Panc1 (cell line): Measurements from ENCODE around the gene KCNH1. TPM values are rescaled to one million over a fixed set of nuclear protein-coding genes. Genes with fewer than 3 reads are reported as not detected.

Experiments used
- ATAC-seq: fragments of 200-7000 bp; cut with Tn5 transposase; 2 replicates; pipeline ENCODE4 v1.9.1; 2020; ENCODE audit warnings: mild to moderate bottlenecking, moderate library complexity
- BruUV-seq: library from RNA; stranded (reverse); fragments of 400-500 nt; replicated peaks from 2 replicates; lab custom pipeline; 2021; lab: Mats Ljungman, UMichigan
- CTCF ChIA-PET: fragments of 300-600 bp; sonication (Branson Sonifier 250); formaldehyde crosslinking; loops from one replicate; lab custom pipeline; 2022; ENCODE audit warnings: antibody characterized with exemption; lab: Charles Lee
- POLR2A ChIA-PET: fragments of 300-600 bp; sonication (Branson Sonifier 250); formaldehyde crosslinking; loops from one replicate; lab custom pipeline; 2022; ENCODE audit warnings: antibody characterized with exemption; lab: Charles Lee
- DNase-seq: peaks from one replicate; pipeline ENCODE4 v3.0.0-alpha.2; 2010; ENCODE audit warnings: low read depth, low spot score
- H3K27ac ChIP-seq: 2 replicates; pipeline ENCODE4 v1.5.1; 2011; ENCODE audit warnings: mild to moderate bottlenecking, low read length, inconsistent platforms
- H3K27me3 ChIP-seq: fragments of 200-500 bp; sonication (Bioruptor generic); 2 replicates; pipeline ENCODE4 v1.6.0; 2014; ENCODE audit warnings: low read length, inconsistent platforms; ENCODE audit not compliant: control insufficient read depth, insufficient read depth
- H3K36me3 ChIP-seq: fragments of 200-500 bp; sonication (Bioruptor generic); 2 replicates; pipeline ENCODE4 v1.5.1; 2014; ENCODE audit warnings: inconsistent platforms, mild to moderate bottlenecking, low read length, moderate library complexity; ENCODE audit not compliant: control insufficient read depth, insufficient read depth
- H3K4me1 ChIP-seq: 2 replicates; pipeline ENCODE4 v1.5.1; 2011; ENCODE audit warnings: inconsistent platforms, mild to moderate bottlenecking, low read length, moderate library complexity; ENCODE audit not compliant: control insufficient read depth, insufficient read depth
- H3K4me3 ChIP-seq, 2 experiments: 2 replicates each; pipeline ENCODE4 v1.5.1; 2011 to 2012; ENCODE audit warnings: low read depth in 2 of 2, low read length in 2 of 2, mild to moderate bottlenecking in 2 of 2, inconsistent platforms in 1 of 2, moderate library complexity in 1 of 2
- H3K9me3 ChIP-seq: fragments of 200-500 bp; sonication (Bioruptor generic); 2 replicates; pipeline ENCODE4 v1.5.1; 2014; ENCODE audit warnings: low read depth, mild to moderate bottlenecking, inconsistent platforms, low read length, moderate library complexity; ENCODE audit not compliant: control insufficient read depth, insufficient read depth
- CTCF ChIP-seq: fragments of 450-650 bp; IDR thresholded peaks from 2 replicates; pipeline ENCODE4 v1.5.1; 2017; ENCODE audit warnings: mild to moderate bottlenecking
- POLR2AphosphoS5 ChIP-seq: IDR thresholded peaks from 2 replicates; pipeline ENCODE4 v1.6.1; 2012; ENCODE audit warnings: mild to moderate bottlenecking, low read depth, low read length, moderate library complexity
- REST ChIP-seq, 2 experiments: IDR thresholded peaks; 2 replicates each; pipeline ENCODE4 v1.6.1; 2011 to 2012; ENCODE audit warnings: low read depth in 2 of 2, control low read depth in 1 of 2, low read length in 1 of 2, mild to moderate bottlenecking in 1 of 2, moderate library complexity in 1 of 2; ENCODE audit not compliant: insufficient read depth in 1 of 2
- SIN3A ChIP-seq: IDR thresholded peaks from 2 replicates; pipeline ENCODE4 v1.6.1; 2012; ENCODE audit warnings: low read depth, mild to moderate bottlenecking, low read length, moderate library complexity, borderline replicate concordance; ENCODE audit not compliant: insufficient read depth
- TCF7L2 ChIP-seq: IDR thresholded peaks from 2 replicates; pipeline ENCODE4 v1.6.1; 2011; ENCODE audit warnings: mild to moderate bottlenecking, low read depth, low read length, inconsistent platforms
- in situ Hi-C: cut with HindIII; loops from 2 replicates; pipeline ENCODE4 v1.10.0; 2016; ENCODE audit warnings: low sequenced_read_pairs, low pct_unique_long_range_greater_than_20kb
- intact Hi-C: fragments of 100-400 bp; cut with micrococcal nuclease; formaldehyde crosslinking; loops from one replicate; pipeline ENCODE4 v1.10.0; 2022; ENCODE audit not compliant: unreplicated experiment
- total RNA-seq: library from RNA; stranded (reverse); gene quantifications from one replicate; pipeline ENCODE4 v1.2.1, GENCODE V29; 2021; ENCODE audit not compliant: unreplicated experiment

Gene KCNH1
- total RNA-seq, 1 experiment from 2014 or later, result not detected

GRCh38 chr1:210726621-210727020 is 407.3 kb downstream of the KCNH1 start:
- ATAC-seq (no peak), DNase-seq (no peak)
- ChIA-PET CTCF (no interaction called here), POLR2A (no interaction called here)
- TF ChIP-seq TCF7L2, result no peak
- no peak for TF ChIP-seq POLR2AphosphoS5
- peak; percentile 36 to 83; a peak in 2 of 4 replicates for TF ChIP-seq REST (IDR thresholded peaks at IDR 0.05; ENCODE audit: insufficient read depth in 1 of 2, low read depth in 2 of 2, low read length in 1 of 2)
- Histone ChIP-seq H3K36me3 (no peaks in the 10 kb centered on the region), H3K4me3 (no peak overlapping the region), H3K27ac (no peak overlapping the region), H3K4me1 (no peaks in the 10 kb centered on the region), H3K9me3 (no peaks in the 10 kb centered on the region), H3K27me3 (no peaks in the 10 kb centered on the region; the same call in 1 of the 2 replicates)
- intact Hi-C loops (no loop called here), in situ Hi-C loops (no loop called here)
- BruUV-seq, result no TSS peak

- DNase-seq (no peak), ATAC-seq (no peak)
- intact Hi-C loops, result no loop called here
- in situ Hi-C loops, result no loop called here
- BruUV-seq, result no TSS peak
- H3K4me3 ChIP-seq, result no peak overlapping the region
- ChIA-PET CTCF (no interaction called here), POLR2A (no interaction called here)
- TF ChIP-seq TCF7L2 (no peak), POLR2AphosphoS5 (no peak), CTCF (no peak), REST (IDR thresholded peaks at IDR 0.05; ENCODE audit: insufficient read depth in 1 of 2, low read depth in 2 of 2, low read length in 1 of 2) (no peak), SIN3A (no peak)
- H3K9me3 ChIP-seq, result no peaks in the 10 kb centered on the region
- no peak overlapping the region for H3K27ac ChIP-seq
- H3K36me3 ChIP-seq, result no peaks in the 10 kb centered on the region
- H3K27me3 ChIP-seq, result no peaks in the 10 kb centered on the region
- no peaks in the 10 kb centered on the region for H3K4me1 ChIP-seq
These were observed 409.2 kb downstream of the KCNH1 start for GRCh38 chr1:210724768-210725167.
